ENCODE measurements around the gene SIX3. TPM values are rescaled to one million over a fixed set of nuclear protein-coding genes. Genes with fewer than 3 reads are reported as not detected.

Gene SIX3
- total RNA-seq, 2 experiments from 2014 or later, result not detected

DNA sequence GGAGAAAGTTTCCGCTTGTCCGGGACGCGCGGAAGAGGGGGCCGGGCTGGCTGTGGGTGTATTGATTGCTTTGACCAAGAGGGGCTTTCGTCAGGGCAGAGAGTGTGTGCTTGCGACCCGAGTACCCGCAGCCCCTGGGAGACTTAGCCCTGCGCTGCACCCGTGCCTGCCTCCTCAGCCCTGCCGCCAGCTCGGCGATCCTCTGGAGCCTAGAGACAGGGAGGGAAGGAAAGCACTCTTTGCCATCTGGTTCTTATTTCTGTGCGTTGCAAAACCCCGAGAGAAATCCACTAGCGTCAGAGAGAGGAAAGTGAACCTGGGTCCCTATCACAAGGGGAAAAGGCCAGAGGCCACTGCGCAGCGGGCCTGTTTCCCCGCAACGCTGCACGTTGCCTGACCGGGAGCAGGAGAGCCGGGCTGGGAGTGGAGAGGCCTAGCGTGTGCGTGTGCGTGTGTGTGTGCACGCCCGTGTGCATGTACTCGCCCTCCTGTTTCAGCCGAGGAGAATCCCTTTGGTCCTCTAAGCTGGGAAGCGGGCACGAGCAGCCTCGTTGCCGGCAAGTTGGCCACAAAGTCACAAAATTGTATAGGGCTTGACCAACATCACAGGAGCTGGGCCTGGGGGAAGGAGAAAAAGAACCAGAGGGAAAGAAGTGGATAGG lies 1.7 kb downstream of the SIX3 start:
- CTCF ChIA-PET, result interaction anchor here (2.6 kb wide), 1 partner anchor 12 kb away, joined by 9 read pairs; no protein-coding TSS in a partner anchor
- DNase-seq (no peak), ATAC-seq (no peak)
- POLR2A ChIA-PET, result interaction anchor here (0.7 kb wide), 1 partner anchor 12 kb away, joined by 4 read pairs; no protein-coding TSS in a partner anchor
- H3K4me1 Mint-ChIP-seq (ENCODE audit: low read depth), result peaks cover 35% of the 10 kb centered on the region
- no peaks in the 10 kb centered on the region for H3K36me3 Mint-ChIP-seq (ENCODE audit: low read depth)
- TF ChIP-seq, protein P1, sequence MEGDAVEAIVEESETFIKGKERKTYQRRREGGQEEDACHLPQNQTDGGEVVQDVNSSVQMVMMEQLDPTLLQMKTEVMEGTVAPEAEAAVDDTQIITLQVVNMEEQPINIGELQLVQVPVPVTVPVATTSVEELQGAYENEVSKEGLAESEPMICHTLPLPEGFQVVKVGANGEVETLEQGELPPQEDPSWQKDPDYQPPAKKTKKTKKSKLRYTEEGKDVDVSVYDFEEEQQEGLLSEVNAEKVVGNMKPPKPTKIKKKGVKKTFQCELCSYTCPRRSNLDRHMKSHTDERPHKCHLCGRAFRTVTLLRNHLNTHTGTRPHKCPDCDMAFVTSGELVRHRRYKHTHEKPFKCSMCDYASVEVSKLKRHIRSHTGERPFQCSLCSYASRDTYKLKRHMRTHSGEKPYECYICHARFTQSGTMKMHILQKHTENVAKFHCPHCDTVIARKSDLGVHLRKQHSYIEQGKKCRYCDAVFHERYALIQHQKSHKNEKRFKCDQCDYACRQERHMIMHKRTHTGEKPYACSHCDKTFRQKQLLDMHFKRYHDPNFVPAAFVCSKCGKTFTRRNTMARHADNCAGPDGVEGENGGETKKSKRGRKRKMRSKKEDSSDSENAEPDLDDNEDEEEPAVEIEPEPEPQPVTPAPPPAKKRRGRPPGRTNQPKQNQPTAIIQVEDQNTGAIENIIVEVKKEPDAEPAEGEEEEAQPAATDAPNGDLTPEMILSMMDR (IDR thresholded peaks at IDR 0.05), result no peak
- H3K27ac Mint-ChIP-seq, result no peak overlapping the region
- intact Hi-C loops (cut with micrococcal nuclease), result no loop called here
- H3K9me3 Mint-ChIP-seq, result no peaks in the 10 kb centered on the region
- peaks cover 80% of the 10 kb centered on the region for H3K27me3 Mint-ChIP-seq
- H3K4me3 Mint-ChIP-seq, result peak overlapping the region; percentile 28

DNA sequence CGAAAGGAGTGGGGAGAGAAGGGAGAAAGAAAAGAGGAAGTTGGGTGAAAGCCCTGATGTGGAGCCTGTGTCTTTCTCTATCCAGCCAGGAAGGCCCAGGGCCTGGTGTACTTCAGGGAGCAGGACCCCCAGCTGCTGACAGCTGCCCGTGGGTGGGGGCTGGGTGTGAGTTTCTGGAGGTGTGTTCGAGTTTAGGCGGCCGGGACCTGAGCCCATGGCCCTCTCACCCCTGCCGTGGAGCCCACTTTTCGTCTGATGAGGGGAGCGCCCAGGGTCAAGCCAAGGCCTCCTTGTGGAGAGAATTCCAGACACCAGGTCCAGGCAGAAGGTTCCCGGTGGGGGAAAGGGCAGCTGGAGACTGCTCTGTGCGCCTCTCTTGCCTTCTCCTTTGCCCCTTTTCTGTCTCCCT lies 2.2 kb downstream of the SIX3 start:
- CTCF ChIA-PET, result interaction anchor here (2.6 kb wide), 1 partner anchor 11 kb away, joined by 9 read pairs; no protein-coding TSS in a partner anchor
- Mint-ChIP-seq H3K36me3 (ENCODE audit: low read depth) (no peaks in the 10 kb centered on the region), H3K27me3 (peaks cover 80% of the 10 kb centered on the region), H3K27ac (no peak overlapping the region), H3K4me1 (ENCODE audit: low read depth) (peaks cover 31% of the 10 kb centered on the region), H3K9me3 (no peaks in the 10 kb centered on the region), H3K4me3 (peak overlapping the region; percentile 24)
- TF ChIP-seq, protein P1 (IDR thresholded peaks at IDR 0.05), result no peak
- intact Hi-C loops (cut with micrococcal nuclease), result no loop called here
- POLR2A ChIA-PET, result interaction anchor here (0.7 kb wide), 1 partner anchor 12 kb away, joined by 4 read pairs; no protein-coding TSS in a partner anchor
- DNase-seq (no peak), ATAC-seq (no peak)

DNA sequence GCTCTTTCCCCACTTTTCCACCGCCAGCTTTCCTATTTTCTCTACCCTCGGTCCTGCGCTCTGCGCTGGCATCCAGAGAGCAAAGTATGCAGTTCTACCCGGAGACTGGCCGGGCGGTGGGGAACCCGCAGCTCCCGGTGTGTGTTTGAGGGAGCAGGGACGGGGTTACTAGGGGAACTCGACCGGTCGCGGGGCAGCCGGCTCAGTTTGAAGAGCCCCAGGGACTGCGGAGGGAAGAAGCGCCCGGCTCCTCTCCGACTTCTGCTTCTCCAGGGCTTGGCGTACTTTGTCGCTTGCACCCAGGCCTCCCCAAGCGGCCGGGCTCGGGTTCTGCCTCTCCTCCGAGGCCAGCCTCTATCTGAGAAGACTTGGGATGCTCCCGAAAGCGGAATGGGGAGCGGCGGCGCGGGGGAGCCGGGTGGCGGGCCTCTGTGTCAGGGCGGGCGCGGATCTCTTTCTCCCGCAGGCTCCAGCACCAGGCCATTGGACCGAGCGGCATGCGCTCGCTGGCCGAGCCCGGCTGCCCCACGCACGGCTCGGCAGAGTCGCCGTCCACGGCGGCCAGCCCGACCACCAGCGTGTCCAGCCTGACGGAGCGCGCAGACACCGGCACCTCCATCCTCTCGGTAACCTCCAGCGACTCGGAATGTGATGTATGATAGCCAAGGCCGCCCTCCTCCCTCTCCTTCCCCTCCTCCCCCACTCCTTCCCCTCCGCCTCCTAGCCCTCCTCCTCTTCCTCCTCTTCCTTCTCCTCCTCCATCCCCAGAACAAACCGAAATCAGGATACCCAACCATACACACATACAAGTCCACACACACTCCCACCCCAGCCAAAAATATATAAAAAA lies 2.8 kb downstream of the SIX3 start:
- no peak for ATAC-seq
- H3K9me3 Mint-ChIP-seq, result no peaks in the 10 kb centered on the region
- no peaks in the 10 kb centered on the region for H3K36me3 Mint-ChIP-seq (ENCODE audit: low read depth)
- no peak for DNase-seq
- ChIA-PET POLR2A (interaction anchor here (0.7 kb wide), 1 partner anchor 11 kb away, joined by 4 read pairs; no protein-coding TSS in a partner anchor), CTCF (interaction anchor here (2.6 kb wide), 1 partner anchor 11 kb away, joined by 9 read pairs; no protein-coding TSS in a partner anchor)
- peak overlapping the region; percentile 24 for H3K4me3 Mint-ChIP-seq
- H3K27ac Mint-ChIP-seq, result no peak overlapping the region
- H3K4me1 Mint-ChIP-seq (ENCODE audit: low read depth), result peaks cover 35% of the 10 kb centered on the region
- TF ChIP-seq, protein P1 (IDR thresholded peaks at IDR 0.05), result no peak
- peaks cover 87% of the 10 kb centered on the region for H3K27me3 Mint-ChIP-seq
- intact Hi-C loops (cut with micrococcal nuclease), result no loop called here

DNA sequence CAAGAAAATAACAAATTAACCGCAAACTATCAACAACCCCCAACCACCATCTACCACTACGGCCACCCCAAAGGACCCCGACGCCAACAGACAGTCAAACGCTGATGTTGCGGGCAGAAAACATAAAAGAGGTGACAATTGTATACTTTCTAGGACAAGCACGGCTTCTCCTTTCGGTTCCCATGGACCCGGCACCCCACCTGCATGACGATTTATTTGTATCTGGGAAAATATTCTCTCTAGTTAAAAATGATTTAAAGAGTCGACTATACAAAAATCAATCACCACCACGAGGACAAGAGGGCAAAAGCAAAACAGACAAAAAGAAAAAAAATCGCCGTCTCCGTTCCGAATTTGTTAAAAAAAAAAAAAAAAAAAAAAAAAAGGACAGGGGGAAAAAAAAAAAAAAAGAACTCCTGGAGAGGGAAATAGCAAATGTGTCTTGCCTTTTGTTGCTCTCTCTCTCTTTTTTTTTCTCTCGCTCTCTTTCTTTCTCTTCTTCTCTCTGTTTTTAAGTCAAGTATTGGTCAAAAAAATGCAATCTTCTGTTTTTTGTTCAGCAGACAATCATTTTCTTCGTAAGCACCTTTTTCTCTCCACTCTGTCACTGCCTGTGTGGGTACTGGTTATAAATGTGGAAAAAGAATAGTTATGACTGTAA lies 3.6 kb downstream of the SIX3 start:
- intact Hi-C loops (cut with micrococcal nuclease), result no loop called here
- peaks cover 30% of the 10 kb centered on the region for H3K4me1 Mint-ChIP-seq (ENCODE audit: low read depth)
- TF ChIP-seq, protein P1 (IDR thresholded peaks at IDR 0.05), result no peak
- ChIA-PET CTCF (no interaction called here), POLR2A (no interaction called here)
- no peak for DNase-seq
- no peaks in the 10 kb centered on the region for H3K9me3 Mint-ChIP-seq
- H3K27me3 Mint-ChIP-seq, result peaks cover 83% of the 10 kb centered on the region
- H3K36me3 Mint-ChIP-seq (ENCODE audit: low read depth), result no peaks in the 10 kb centered on the region
- no peak for ATAC-seq
- H3K27ac Mint-ChIP-seq, result no peak overlapping the region
- H3K4me3 Mint-ChIP-seq, result no peak overlapping the region
